COLO829 (cell line): Measurements from ENCODE around the gene GRAMD1B.

Source experiments
- DNase-seq: peaks from one replicate; pipeline ENCODE4 v3.0.0; 2012; ENCODE audit warnings: low spot score

GRAMD1B gene

DNA sequence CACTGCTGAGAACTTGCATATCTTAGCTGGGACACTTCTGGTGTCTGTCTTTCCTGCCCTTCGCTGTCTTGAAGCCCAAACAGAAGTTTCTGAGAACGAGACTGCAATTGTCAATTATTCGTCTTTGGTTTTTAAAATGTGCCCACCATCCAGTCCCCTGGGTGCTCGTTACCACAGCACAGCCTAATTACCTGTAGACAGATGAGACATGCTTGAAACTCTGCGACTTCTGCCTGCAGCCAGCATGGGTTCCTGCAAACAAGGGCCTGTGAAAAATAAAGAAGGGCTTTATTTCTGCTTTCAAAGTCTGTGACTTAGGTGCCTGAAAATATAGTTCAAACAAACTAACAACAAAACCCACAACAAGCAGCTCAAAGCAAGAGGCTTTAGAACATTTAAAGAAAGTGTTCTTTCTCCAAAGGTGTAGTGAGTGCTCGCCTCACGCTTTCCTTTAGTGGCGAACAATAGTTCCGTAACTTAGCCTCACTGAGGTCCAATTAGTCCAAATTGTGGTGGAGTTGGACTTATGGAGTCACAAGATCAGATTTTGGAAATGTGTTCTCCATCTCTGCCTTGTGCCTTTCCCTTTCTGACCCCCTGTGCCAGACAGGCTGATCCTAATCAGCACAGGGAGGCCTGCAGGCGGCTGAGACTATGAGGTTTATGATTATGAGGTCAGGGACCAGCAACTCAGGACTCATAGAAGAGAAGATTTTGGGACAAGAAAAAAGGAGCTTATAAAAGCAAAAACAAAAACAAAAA is 20.4 kb upstream of the GRAMD1B start:
- DNase-seq: no peak

DNA sequence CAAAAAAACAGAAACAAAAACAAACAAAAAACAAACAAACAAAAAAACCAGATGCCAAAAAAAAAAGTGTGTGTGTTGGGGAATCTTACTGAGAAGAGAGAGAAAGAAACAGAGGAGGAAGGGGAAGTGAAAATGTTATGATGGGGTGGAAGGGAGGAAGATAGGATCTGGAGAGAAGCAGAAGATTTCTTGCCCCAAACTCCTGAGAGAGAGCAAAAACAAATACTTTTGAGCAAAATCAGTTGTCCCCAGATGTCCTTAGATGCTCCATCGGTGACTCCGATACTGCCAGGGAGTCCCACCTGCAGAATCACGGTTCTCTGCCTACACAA is 19.9 kb upstream of the GRAMD1B start:
- no peak for DNase-seq

DNA sequence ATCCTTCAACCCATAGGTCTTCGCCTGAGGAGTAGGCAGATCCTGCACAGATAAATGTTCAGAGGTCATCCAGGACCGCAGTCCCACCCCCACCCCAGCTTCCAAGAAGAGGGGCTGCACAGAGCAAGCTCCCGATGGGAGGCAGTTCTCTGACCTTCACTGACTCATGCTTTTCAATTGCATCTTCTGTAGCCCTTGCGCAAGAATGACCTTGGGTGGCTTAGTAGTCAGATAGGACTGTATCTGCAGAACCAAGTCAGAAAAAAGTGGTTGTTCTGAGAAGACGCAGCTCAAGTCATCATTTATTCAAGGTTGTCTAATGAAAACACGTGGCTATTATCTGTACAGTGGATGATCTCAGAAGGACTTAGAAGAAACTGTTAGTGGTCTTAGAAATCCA is 16.4 kb upstream of the GRAMD1B start:
- DNase-seq: no peak

DNA sequence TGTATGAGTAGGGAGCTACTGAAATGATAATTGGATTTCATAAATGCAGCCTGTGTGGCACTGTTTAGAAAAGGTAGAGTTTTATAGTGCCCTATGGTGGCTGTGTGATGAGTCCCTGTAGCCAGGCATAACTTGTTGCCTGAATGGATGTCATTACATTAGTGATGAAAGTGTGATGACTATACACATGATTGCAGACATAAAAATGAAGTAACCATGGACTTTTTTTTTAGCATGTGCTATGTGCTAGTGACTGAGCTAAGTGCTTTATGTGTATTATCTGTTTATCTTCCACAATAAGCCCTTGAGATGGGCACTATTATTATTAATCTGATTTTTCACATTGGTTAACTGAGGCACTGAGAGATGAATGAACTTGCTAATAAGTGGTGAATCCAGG is 13.5 kb upstream of the GRAMD1B start:
- DNase-seq: no peak

DNA sequence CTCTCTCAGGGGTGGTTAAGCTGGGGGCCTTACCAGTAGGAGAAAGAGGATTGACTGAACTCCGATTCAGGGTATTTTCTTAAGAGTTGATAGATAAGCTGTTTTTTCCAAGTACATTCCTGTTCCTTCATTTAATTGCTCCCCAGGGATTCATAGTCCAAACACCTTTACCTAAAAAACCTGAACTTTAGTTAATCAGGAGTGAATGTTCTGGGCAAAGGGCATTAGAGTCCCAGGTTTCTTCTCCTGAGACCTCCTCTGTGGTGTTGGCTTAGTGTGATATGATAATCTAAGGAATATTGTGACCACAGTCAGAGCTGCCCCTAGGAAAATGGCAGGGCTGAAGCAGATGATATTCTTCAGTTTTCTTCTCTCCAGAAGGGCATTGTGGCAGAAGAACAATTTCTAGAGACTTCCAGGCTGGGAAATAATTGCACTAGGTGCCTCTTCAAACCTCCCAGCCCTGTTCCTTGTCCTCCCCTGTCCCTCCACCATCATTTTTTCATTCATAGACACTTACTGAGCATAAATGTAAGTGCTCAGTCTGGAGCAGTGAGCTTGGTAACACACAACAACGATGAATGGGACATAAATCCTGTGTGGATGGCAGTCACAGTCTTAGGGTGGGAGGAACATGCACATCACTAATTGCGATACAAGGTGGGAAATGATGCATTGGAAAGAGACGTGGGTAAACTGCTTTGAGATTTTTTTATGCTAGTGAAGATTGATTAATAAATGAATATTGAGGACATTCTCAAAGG is 11.5 kb upstream of the GRAMD1B start:
- DNase-seq: no peak

DNA sequence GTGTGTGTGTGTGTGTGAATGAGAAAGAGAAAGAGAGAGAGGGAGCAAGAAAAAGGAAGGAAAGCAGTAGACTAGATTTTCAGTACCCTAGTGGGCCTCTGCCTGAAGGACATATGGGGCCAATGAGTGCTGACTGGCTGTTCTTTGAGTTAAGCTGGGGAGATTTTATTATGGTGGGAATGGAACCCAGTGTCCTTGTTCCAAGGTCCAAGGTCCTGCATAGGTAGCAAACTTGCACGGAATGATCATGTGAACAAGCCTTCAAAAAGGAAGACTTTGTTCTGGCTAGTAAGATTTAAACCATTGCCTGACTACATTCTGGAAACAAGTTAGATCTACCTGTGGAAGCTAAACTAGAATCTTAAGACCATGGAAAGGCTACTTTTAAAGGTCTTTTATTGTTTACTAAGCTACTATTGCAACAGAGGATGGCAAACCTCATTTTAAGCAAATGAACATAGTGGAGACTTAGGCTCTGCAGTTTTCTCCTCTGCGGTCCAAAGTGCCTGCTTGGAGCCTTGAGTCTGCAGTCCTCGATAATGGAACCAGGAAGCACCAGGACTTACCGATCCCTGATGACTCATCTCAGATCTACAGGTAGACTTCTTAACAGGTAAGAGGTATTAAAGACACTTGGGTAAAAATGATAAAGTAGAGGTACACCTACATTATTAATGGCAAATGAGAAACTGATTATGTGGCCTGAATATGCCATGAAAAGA is 10.2 kb upstream of the GRAMD1B start:
- DNase-seq: no peak

DNA sequence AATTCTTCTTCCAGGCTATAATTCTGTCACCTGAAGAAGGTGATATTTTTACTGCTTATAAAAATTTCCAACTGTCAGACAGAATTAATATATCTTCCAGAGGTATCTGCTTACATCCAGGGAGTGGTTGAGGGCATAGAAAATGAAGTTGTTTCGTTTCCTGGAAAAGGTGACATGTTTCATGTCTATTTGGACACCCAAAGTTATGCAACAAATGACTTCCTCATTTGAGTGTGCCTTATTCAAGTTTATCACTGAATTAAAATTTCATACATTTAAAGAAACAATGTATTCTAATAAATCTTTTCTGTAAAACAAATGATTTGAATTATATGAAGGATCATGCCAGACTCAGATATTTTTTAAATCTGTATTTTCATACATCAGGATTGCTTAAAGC is 8.5 kb upstream of the GRAMD1B start:
- DNase-seq: no peak

GRCh38 chr11:123425367-123425766 is 4.7 kb upstream of the GRAMD1B start:
- no peak for DNase-seq

DNA sequence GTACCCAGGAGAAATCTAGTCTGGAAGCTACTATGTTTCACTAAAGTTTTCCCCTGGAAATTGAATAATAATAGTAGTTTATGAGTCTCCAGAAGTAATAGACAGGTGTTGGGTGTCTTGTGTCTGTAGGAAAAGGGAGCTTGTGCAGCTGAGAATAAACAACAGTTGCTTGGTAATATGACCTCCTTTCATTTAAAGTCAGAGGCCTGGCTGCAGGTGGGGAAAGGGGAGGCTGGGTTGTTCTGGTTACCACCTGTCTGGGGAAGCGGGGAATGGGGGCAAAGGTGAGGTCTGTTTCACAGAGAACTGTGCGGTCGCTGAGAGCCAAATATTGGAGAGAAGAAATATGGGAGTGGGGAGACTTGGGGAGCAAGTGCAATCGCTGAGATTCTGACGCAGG is 3.3 kb upstream of the GRAMD1B start:
- no peak for DNase-seq

- DNase-seq: no peak
These were observed 2.7 kb upstream of the GRAMD1B start for GRCh38 chr11:123427405-123427804.

DNA sequence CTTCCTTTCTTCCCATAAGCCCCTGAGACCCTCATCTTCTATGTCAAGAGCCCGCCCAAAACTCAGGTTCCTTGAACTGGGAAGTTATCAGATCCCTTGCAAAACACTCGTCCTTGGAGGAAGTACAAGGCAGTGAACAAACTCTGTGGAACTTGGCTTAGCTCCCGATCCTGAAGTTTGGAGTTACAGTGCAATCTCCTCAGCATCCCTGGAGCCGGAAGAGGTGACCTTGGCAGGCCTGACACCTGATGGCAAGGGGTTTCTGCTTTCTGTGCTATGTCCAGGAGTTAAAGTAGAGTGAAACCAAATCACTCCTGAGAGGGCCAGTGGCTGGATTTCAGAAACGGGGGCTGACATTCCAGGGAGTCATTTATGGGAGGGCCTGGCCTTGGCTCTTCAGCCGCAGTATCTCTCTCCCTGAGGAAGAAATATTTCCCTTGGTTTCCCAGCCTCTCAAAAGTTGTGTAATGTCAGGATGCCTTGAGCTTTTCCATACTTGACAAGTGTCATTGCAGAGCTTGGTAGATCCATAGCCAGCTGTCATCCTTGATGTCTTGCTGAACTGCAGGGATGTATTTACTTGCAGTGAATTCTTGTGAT is 1.9 kb upstream of the GRAMD1B start:
- no peak for DNase-seq

GRCh38 chr11:123429336-123429735 is 733 bp upstream of the GRAMD1B start:
- no peak for DNase-seq

DNA sequence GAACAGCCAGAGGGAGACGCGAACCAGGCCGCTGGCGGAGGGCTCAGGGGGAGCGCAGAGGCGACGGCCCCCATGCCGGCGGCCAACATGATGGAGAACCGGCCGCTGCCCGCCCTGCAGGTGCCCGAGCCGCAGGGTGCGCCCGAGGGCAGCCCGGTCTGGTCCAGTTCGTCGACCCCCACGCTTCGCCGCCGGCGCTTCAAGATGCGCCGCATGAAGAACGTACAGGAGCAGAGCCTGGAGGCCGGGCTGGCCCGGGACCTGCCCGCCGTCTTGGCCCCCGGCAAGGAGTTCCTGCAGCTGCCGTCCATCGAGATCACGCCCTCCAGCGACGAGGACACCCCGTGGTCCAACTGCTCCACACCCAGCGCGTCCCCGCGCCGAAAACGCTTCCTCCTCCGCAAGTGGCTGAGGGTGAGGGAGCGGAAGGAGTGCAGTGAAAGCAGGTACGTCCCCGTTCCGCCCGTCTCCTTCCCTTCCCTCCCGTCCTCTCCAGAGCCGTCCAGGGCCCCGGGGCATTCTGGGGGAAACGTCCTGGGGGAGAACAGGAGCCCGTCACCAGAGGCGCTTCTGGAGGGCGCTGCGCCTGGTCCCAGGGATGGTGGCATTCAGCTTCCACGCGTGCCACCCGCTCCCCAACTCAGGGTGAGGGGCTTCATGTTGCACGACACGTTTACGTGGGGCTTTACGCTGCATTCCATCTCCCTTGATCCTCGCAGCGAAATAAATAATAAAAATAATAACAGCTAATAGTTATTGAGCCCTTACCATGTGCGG is 840 bp downstream of the GRAMD1B start:
- no peak for DNase-seq

GRCh38 chr11:123431619-123432018 is 1.6 kb downstream of the GRAMD1B start:
- DNase-seq: no peak

DNA sequence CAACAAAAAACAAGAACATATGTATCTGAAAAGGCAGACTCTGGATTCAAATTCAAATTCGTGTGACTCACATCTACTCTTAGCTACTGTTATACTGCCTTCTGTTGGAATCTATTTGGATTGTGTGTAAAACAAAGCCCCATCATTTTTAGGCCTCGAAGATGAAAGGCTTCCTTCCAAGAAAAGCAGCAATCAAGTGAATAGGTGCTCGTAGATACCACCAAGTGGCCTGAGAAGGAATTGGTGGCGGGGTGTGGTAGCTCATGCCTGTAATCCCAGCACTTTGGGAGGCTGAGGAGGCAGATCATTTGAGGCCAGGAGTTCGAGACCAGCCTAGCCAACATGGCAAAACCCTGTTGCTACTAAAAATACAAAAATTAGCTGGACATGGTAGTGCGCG is 4.2 kb downstream of the GRAMD1B start:
- peak; percentile 23 for DNase-seq

DNA sequence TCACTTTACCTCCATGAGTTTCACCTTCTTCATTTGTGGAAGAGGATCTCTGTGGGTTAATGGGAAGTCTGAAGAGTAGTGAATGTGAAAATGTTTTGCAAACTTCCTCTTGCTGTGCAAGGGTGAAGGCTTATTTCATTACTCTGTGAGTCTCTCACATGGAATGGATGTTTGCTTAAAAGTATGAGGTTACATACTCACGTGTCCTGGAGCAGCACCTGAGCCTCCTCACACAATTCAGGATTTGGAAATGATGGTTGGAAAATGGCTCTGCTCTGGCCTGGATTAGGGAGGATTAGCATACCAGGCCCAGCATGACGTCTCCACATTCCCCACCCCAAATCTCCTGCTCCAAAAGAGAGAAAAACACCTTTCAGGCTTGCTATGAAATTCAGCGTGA is 4.8 kb downstream of the GRAMD1B start:
- DNase-seq: no peak

DNA sequence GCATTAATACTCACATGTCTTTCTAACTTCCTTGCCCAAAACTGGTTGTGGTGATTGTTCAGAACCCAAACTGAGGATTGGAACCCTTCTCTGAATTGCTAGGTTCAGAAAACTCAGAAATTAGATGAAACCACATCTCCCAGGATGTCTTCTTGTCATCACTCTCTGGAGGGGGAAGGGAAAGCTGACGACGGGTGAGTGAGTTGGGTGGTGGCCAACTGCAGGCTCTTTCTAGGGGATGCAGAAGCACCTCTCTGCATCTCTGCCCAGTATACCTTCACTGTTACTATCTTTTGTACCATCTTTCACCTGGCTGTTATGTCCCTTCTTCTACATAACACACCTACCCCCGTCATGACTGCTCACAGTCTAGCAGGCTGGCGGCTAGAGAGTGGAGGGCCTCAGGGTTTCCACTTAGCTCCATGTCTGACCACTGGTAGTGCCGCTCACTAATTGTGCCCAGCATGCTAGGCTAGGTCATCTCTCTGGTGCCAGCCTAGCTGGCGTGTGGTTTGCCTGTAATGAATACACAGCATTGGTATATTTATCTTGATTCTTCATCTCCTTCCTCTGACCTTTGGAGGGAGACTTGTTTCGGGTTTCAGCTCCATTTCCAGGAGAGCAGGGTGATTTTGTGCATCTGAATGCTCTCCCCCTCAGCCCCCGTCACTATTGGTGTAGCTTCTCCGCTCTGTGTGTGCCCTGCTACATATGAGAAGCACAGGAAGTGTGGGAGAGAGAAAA is 7.3 kb downstream of the GRAMD1B start:
- DNase-seq: no peak

DNA sequence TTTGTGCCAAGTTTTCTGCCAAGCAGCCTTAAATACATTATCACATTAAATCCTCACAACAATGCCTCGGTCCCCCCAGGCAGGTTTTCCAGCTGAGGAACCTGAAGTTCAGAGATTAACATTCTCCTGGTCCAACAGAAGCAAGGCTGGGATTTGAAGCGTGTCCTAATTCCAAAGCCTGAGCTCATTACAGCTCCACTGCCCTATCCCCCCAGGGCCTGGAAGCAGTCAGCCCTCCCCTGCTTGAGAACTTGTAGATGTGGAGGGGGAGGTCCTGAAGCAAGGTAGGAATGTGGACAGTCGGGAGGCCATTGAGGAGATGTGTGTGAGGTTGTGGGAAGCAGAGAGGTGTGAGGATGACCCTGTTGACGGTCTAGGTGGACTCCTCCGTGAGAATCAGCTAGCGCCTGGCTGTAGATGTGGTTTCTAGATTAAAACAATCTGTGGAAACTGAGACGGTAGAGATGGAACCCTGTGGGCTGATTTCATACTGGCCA is 8.1 kb downstream of the GRAMD1B start:
- DNase-seq: no peak

GRCh38 chr11:123439616-123440015 is 9.5 kb downstream of the GRAMD1B start:
- DNase-seq: no peak

- no peak for DNase-seq
These were observed 11.1 kb downstream of the GRAMD1B start for GRCh38 chr11:123441161-123441560.
